Karpas-422 (cell line): Measurements from ENCODE around the gene MCTS1. TPM values are rescaled to one million over a fixed set of nuclear protein-coding genes. Genes with fewer than 3 reads are reported as not detected.
"Not testable (repeated sequence)": the region's sequence is repeated elsewhere in the genome, so short reads cannot be mapped to it uniquely, and the experiment has no call there.

Source experiments
- DNase-seq: peaks from one replicate; pipeline ENCODE4 v3.0.0-alpha.2; 2015
- H2AFZ ChIP-seq: fragments of 200-600 bp; sonication (generic); 2 replicates; pipeline ENCODE4 v1.6.1; 2014; ENCODE audit warnings: antibody characterized with exemption, low read length, mixed read lengths
- H3K27ac ChIP-seq: fragments of 200-600 bp; sonication (generic); 2 replicates; pipeline ENCODE4 v1.5.1; 2014; ENCODE audit warnings: mild to moderate bottlenecking, low read length, moderate library complexity
- H3K27me3 ChIP-seq: fragments of 200-600 bp; sonication (generic); 2 replicates; pipeline ENCODE4 v1.6.1; 2014; ENCODE audit warnings: low read length, mixed read lengths
- H3K36me3 ChIP-seq: fragments of 200-600 bp; sonication (generic); 2 replicates; pipeline ENCODE4 v1.6.1; 2014; ENCODE audit warnings: low read length, mixed read lengths; ENCODE audit not compliant: insufficient read depth
- H3K4me1 ChIP-seq: fragments of 200-600 bp; sonication (generic); 2 replicates; pipeline ENCODE4 v1.6.1; 2014; ENCODE audit warnings: mild to moderate bottlenecking, low read length, mixed read lengths
- H3K4me2 ChIP-seq: fragments of 200-600 bp; sonication (generic); 2 replicates; pipeline ENCODE4 v1.6.1; 2014; ENCODE audit warnings: low read length, low read depth, mild to moderate bottlenecking; ENCODE audit not compliant: poor library complexity, severe bottlenecking
- H3K4me3 ChIP-seq: fragments of 200-600 bp; sonication (generic); 2 replicates; pipeline ENCODE4 v1.5.1; 2014; ENCODE audit warnings: mild to moderate bottlenecking, antibody characterized with exemption, low read length, mixed read lengths
- H3K79me2 ChIP-seq: fragments of 200-600 bp; sonication (generic); 2 replicates; pipeline ENCODE4 v1.6.1; 2014; ENCODE audit warnings: mild to moderate bottlenecking, low read length, mixed read lengths
- H3K9ac ChIP-seq: fragments of 200-600 bp; sonication (generic); 2 replicates; pipeline ENCODE4 v1.6.0; 2014; ENCODE audit warnings: low read length
- H3K9me2 ChIP-seq: fragments of 200-600 bp; sonication (generic), shearing (Covaris generic); replicated peaks from 2 replicates; pipeline ENCODE4 v1.6.0; 2014; ENCODE audit warnings: mild to moderate bottlenecking, low read length, moderate library complexity; ENCODE audit not compliant: insufficient read depth
- H3K9me3 ChIP-seq: fragments of 300-700, 200-600 bp; sonication (generic); 2 replicates; pipeline ENCODE4 v1.6.1; 2014; ENCODE audit warnings: low read length, mixed read lengths
- H4K20me1 ChIP-seq: fragments of 200-600 bp; sonication (generic); 2 replicates; pipeline ENCODE4 v1.6.1; 2014; ENCODE audit warnings: mild to moderate bottlenecking, antibody characterized with exemption, low read length, low read depth; ENCODE audit not compliant: insufficient read depth
- total RNA-seq: library from RNA; depleted of rRNA; stranded (reverse); fragments of >200 nt; shearing (Covaris generic); gene quantifications from 2 replicates; pipeline ENCODE4 v1.2.3, GENCODE V29; 2014; ENCODE audit warnings: low replicate concordance

Gene MCTS1
- total RNA-seq, 1 experiment from 2014 or later, result 69.6 TPM

DNA sequence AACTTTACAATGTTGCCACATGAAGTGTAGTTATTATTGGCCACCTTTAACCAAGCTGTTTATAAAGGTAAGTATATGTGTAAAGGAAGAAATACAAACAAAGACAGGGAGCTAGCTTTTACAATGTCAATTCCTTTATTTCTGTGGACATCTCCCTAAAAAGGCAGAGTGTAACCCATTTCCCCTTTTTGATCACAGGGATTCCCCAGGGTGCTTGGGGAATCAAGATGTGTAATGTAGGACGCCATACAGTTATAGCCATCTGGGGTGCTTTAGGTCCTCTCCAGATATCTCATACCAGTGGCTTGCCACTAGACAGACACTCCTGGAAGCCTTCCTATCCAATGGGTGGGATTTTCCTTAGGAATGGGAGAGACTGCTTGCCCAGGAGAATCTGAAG lies 39.0 kb upstream of the MCTS1 start:
- no peak overlapping the region for H2AFZ ChIP-seq
- H4K20me1 ChIP-seq, result no peaks in the 10 kb centered on the region

DNA sequence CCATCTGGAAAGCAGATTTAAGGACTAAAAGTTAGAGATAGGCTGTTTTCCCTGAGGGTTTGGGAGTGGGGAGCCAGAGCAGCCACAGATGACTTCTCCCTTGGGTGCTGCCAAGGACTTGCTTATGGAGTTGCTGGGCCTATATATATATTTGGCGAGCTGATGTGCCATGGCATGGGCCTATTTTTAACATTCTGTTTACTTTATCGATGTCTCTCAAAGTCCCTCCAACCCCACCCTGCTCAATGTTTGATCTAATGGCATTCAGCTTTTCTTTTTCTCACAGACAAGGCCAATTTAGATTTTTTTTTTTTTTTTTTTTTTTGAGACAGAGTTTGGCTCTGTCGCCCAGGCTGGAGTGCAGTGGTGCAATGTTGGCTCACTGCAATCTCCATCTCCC lies 37.1 kb upstream of the MCTS1 start:
- Histone ChIP-seq H3K27me3 (no peaks in the 10 kb centered on the region), H3K79me2 (no peaks in the 10 kb centered on the region), H2AFZ (no peak overlapping the region), H3K27ac (no peak overlapping the region), H3K36me3 (no peaks in the 10 kb centered on the region), H3K9me3 (no peaks in the 10 kb centered on the region), H3K4me2 (no peak overlapping the region), H3K4me1 (peaks cover 10% of the 10 kb centered on the region), H4K20me1 (no peaks in the 10 kb centered on the region), H3K4me3 (no peak overlapping the region), H3K9ac (no peak overlapping the region), H3K9me2 (no peaks in the 10 kb centered on the region)
- no peak for DNase-seq

More for the DNA sequence above, 39.0 kb upstream of the MCTS1 start:
- H3K9me2 ChIP-seq, result no peaks in the 10 kb centered on the region
- H3K4me1 ChIP-seq, result peaks cover 15% of the 10 kb centered on the region
- H3K79me2 ChIP-seq, result no peaks in the 10 kb centered on the region
- H3K9me3 ChIP-seq, result no peaks in the 10 kb centered on the region
- H3K36me3 ChIP-seq, result no peaks in the 10 kb centered on the region
- peak; percentile 46 for DNase-seq
- no peak overlapping the region for H3K4me3 ChIP-seq
- H3K27ac ChIP-seq, result no peak overlapping the region
- no peak overlapping the region for H3K4me2 ChIP-seq
- H3K27me3 ChIP-seq, result no peaks in the 10 kb centered on the region
- no peak overlapping the region for H3K9ac ChIP-seq

DNA sequence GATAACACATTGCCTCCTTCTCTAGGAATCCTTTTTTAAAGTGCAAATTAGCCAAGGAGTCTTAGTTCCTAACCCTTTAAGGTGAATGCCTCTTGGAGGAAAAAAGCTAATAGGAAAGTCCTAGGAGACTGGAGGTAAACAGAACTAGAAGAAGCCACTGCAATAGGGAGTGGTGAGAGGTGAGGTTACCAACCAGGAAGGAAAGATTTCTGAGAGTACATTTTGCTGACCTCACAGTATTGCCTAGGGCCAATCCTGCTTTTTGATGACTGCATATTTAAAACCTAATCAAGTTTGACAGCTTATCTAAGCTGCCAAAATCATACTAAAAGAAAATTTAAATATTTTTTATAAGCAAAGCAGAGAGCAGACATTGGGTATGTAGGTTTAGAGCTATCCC lies 35.9 kb upstream of the MCTS1 start:
- H3K36me3 ChIP-seq, result no peaks in the 10 kb centered on the region
- H3K4me1 ChIP-seq, result 0 out of 2 replicates have a peak, but pooled peaks cover 4% of the 10 kb centered on the region
- no peak overlapping the region for H2AFZ ChIP-seq
- H3K79me2 ChIP-seq, result no peaks in the 10 kb centered on the region
- H3K9me3 ChIP-seq, result no peaks in the 10 kb centered on the region
- no peak for DNase-seq
- H3K9ac ChIP-seq, result no peak overlapping the region
- no peak overlapping the region for H3K4me2 ChIP-seq
- no peak overlapping the region for H3K27ac ChIP-seq
- H3K4me3 ChIP-seq, result no peak overlapping the region
- H4K20me1 ChIP-seq, result no peaks in the 10 kb centered on the region
- no peaks in the 10 kb centered on the region for H3K9me2 ChIP-seq
- H3K27me3 ChIP-seq, result no peaks in the 10 kb centered on the region

DNA sequence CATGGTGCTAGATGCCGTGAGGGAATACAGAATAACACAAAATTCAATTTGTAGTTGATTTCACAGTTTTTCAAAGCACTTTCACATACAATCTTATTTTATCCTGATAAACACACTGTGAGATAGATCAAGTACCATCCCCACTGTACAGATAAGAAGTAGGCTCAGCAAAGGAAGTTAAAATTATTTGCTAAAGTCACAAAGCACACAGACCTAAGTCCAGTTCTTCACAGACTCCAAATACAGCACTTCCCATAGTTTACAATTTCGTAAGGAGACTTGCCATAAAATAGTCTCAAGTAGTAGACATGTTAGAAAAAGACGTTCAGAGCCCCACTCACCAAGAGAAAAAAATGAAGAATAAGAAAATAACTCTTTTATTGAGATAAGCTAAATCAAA lies 35.3 kb upstream of the MCTS1 start:
- no peaks in the 10 kb centered on the region for H3K9me2 ChIP-seq
- H3K9me3 ChIP-seq, result no peaks in the 10 kb centered on the region
- H3K79me2 ChIP-seq, result no peaks in the 10 kb centered on the region
- no peak overlapping the region for H3K4me2 ChIP-seq
- DNase-seq, result no peak
- no peak overlapping the region for H3K4me3 ChIP-seq
- H3K36me3 ChIP-seq, result no peaks in the 10 kb centered on the region
- no peak overlapping the region for H3K9ac ChIP-seq
- no peaks in the 10 kb centered on the region for H3K27me3 ChIP-seq
- H3K27ac ChIP-seq, result no peak overlapping the region
- no peak overlapping the region for H2AFZ ChIP-seq
- H4K20me1 ChIP-seq, result no peaks in the 10 kb centered on the region
- 0 out of 2 replicates have a peak, but pooled peaks cover 4% of the 10 kb centered on the region for H3K4me1 ChIP-seq

DNA sequence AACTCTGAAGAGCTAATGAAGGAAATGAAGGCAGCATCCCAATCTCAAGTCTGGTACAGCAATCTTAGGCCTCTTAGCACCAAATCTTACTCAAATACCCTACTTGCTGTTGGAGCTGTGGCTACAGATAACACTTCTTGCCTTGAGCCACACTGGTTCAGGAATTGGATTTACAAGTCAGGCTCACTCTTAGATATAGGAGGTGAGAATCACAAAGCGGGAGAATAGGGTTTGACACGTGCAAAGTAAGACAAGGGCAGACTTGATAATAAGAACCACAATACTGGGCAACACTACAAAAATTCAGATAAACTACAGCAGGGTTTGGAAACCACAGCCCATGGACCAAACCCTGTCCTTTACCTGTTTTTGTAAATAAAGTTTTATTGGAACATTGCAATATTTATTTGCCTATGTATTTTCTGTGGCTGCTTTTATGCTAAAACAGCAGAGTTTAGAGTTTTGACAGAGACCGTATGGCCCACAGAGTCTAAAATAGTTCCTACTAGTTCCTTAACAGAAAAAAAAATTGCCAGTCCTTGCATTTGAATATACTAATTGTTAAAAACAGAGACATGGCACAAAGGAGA lies 33.8 kb upstream of the MCTS1 start:
- Histone ChIP-seq H3K4me3 (no peak overlapping the region), H3K9ac (no peak overlapping the region), H3K79me2 (no peaks in the 10 kb centered on the region), H3K9me2 (no peaks in the 10 kb centered on the region), H2AFZ (no peak overlapping the region), H4K20me1 (no peaks in the 10 kb centered on the region), H3K9me3 (no peaks in the 10 kb centered on the region), H3K27me3 (no peaks in the 10 kb centered on the region), H3K27ac (no peak overlapping the region), H3K4me1 (0 out of 2 replicates have a peak, but pooled peaks cover under 1% of the 10 kb centered on the region), H3K36me3 (no peaks in the 10 kb centered on the region), H3K4me2 (no peak overlapping the region)
- DNase-seq, result no peak

DNA sequence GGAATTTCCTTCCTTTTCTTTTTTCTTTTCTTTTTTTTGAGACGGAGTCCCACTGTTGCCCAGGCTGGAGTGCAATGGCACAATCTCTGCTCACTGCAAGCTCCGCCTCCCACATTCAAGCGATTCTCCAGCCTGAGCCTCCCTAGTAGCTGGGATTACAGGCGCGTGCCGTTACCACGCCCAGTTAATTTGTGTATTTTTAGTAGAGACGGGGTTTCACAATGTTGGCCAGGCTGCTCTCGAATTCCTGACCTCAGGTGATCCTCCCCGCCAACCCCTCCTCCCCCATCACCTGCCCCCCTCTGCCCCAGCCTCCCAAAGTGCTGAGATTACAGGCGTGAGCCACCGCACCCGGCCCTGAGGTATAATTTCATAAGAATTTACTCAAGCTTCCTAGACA lies 30.1 kb upstream of the MCTS1 start:
- not testable (repeated sequence) for H3K9me2 ChIP-seq, H3K9ac ChIP-seq, H3K4me1 ChIP-seq, H4K20me1 ChIP-seq, H3K27me3 ChIP-seq, H3K4me3 ChIP-seq, DNase-seq, H3K27ac ChIP-seq, H3K9me3 ChIP-seq, H3K36me3 ChIP-seq, H2AFZ ChIP-seq, H3K4me2 ChIP-seq, H3K79me2 ChIP-seq

DNA sequence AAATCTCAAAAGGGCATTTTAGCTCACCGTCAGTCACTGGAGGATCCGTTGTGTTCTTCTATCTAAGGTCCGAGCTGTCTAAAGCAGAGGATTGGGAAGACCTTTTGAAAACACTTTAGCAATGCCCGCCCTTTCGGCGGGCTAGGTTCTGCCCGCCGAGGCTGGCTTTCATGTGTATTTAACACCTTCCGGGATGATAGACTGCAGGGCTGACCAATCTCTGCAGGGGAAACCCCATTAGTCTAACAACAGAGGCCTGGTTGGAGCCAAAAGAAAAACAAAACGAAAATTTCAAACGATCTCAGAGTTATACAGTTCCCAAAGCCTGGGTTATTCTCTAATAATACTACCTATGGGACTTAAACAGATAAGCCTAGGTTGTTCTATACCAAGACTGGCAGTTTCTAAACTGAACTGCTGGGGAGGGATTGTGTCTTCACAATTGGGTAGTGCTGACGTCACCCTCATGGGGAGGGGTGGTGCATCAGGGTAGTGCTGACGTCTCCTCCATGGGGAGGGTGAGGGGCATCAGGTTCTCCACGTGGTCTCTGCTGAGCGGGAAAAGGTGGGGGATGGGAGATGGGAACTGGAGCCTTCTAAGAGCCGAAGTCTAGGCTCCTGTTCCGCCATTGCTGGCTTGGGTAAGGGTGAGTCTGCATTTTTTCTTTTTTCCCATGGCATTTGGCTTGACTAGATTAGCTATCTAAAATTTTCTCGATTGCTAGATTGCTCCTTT lies 28.4 kb upstream of the MCTS1 start:
- no peaks in the 10 kb centered on the region for H3K4me1 ChIP-seq
- DNase-seq, result no peak
- no peaks in the 10 kb centered on the region for H3K79me2 ChIP-seq
- no peak overlapping the region for H3K27ac ChIP-seq
- no peaks in the 10 kb centered on the region for H3K9me3 ChIP-seq
- no peaks in the 10 kb centered on the region for H3K36me3 ChIP-seq
- H3K9me2 ChIP-seq, result no peaks in the 10 kb centered on the region
- no peak overlapping the region for H2AFZ ChIP-seq
- no peaks in the 10 kb centered on the region for H3K27me3 ChIP-seq
- no peak overlapping the region for H3K9ac ChIP-seq
- no peak overlapping the region for H3K4me2 ChIP-seq
- H3K4me3 ChIP-seq, result no peak overlapping the region
- no peaks in the 10 kb centered on the region for H4K20me1 ChIP-seq

DNA sequence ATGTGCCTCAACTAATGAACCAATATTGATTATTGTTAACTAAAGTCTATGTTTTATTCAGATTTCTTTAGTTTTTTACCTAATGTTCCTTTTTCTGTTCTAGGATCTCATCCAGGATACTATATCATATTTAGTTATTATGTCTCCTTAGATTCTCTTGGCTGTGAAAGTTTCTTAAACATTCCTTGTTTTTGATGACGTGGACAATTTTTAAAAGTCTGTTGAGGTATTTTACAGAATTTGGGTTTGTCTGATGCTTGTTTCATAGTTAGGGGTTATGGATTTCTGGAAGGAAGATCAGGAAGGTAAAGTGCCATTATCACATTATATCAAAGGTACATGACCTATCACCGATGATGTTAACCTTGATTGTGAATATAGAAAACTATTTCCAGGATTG lies 18.2 kb upstream of the MCTS1 start:
- Histone ChIP-seq H3K9me3 (no peaks in the 10 kb centered on the region), H3K4me3 (no peak overlapping the region), H3K4me2 (no peak overlapping the region), H3K27me3 (no peaks in the 10 kb centered on the region), H4K20me1 (no peaks in the 10 kb centered on the region), H3K79me2 (no peaks in the 10 kb centered on the region), H3K4me1 (no peaks in the 10 kb centered on the region), H3K27ac (no peak overlapping the region), H2AFZ (no peak overlapping the region), H3K9ac (no peak overlapping the region), H3K9me2 (no peaks in the 10 kb centered on the region), H3K36me3 (no peaks in the 10 kb centered on the region)
- DNase-seq, result no peak
